Mesenchymal stem cell (in vitro differentiated cells and primary cell): ENCODE results near the gene BAIAP2.

ENCODE experiments used
- DNase-seq: peaks from one replicate; pipeline ENCODE4 v3.0.0-alpha.2; 2013
- H2AFZ ChIP-seq: one replicate; pipeline ENCODE4 v1.6.1; 2013; ENCODE audit warnings: low read depth, mild to moderate bottlenecking, control low read depth, inconsistent platforms, low read length, moderate library complexity
- H2AK5ac ChIP-seq: 2 replicates; pipeline ENCODE4 v1.6.1; 2013; ENCODE audit warnings: low read length, moderate library complexity, mild to moderate bottlenecking, inconsistent platforms; ENCODE audit not compliant: severe bottlenecking
- H2BK120ac ChIP-seq: one replicate; pipeline ENCODE4 v1.6.1; 2013; ENCODE audit warnings: low read depth, mild to moderate bottlenecking, inconsistent platforms, low read length, moderate library complexity
- H2BK12ac ChIP-seq, 2 experiments: one replicate each; pipeline ENCODE4 v1.6.1; 2013; ENCODE audit warnings: inconsistent platforms in 2 of 2, low read length in 2 of 2, mild to moderate bottlenecking in 2 of 2, moderate library complexity in 2 of 2, control low read depth in 1 of 2
- H2BK15ac ChIP-seq: one replicate; pipeline ENCODE4 v1.6.1; 2013; ENCODE audit warnings: mild to moderate bottlenecking, low read depth, inconsistent platforms; ENCODE audit not compliant: poor library complexity, severe bottlenecking
- H2BK5ac ChIP-seq: 2 replicates; pipeline ENCODE4 v1.6.1; 2013; ENCODE audit warnings: low read depth, mild to moderate bottlenecking, low read length, control low read depth, inconsistent platforms; ENCODE audit not compliant: poor library complexity, severe bottlenecking
- H3K14ac ChIP-seq, 2 experiments: one replicate each; pipeline ENCODE4 v1.6.1; 2013; ENCODE audit warnings: inconsistent platforms in 2 of 2, low read length in 2 of 2, control low read depth in 1 of 2, mild to moderate bottlenecking in 1 of 2, moderate library complexity in 1 of 2
- H3K18ac ChIP-seq, 2 experiments: one replicate each; pipeline ENCODE4 v1.6.1; 2013; ENCODE audit warnings: inconsistent platforms in 2 of 2, low read length in 2 of 2, control low read depth in 1 of 2, low read depth in 1 of 2, mild to moderate bottlenecking in 1 of 2
- H3K23ac ChIP-seq, 2 experiments: one replicate each; pipeline ENCODE4 v1.6.1; 2013; ENCODE audit warnings: inconsistent platforms in 2 of 2, low read length in 2 of 2, mild to moderate bottlenecking in 2 of 2, moderate library complexity in 2 of 2, control low read depth in 1 of 2
- H3K27ac ChIP-seq: 2 replicates; pipeline ENCODE4 v1.5.1; 2013; ENCODE audit warnings: mild to moderate bottlenecking, moderate library complexity, low read length, control low read depth, inconsistent platforms; ENCODE audit not compliant: poor library complexity, severe bottlenecking
- H3K27me3 ChIP-seq, 2 experiments: 2 replicates each; pipeline versions ENCODE4 v1.6.1 to v1.7.0; 2013; ENCODE audit warnings: low read length in 2 of 2, mild to moderate bottlenecking in 2 of 2, moderate library complexity in 2 of 2, control low read depth in 1 of 2, inconsistent platforms in 1 of 2; ENCODE audit not compliant: control insufficient read depth in 1 of 2, insufficient read depth in 1 of 2
- H3K36me3 ChIP-seq, 2 experiments: 2 replicates each; pipeline versions ENCODE4 v1.6.1 to v1.7.0; 2013; ENCODE audit warnings: low read length in 2 of 2, control low read depth in 1 of 2, inconsistent platforms in 1 of 2, low read depth in 1 of 2, mild to moderate bottlenecking in 1 of 2; ENCODE audit not compliant: insufficient read depth in 2 of 2, control insufficient read depth in 1 of 2
- H3K4ac ChIP-seq, 2 experiments: one replicate each; pipeline ENCODE4 v1.6.1; 2013; ENCODE audit warnings: inconsistent platforms in 2 of 2, low read length in 2 of 2, mild to moderate bottlenecking in 2 of 2, moderate library complexity in 2 of 2, control low read depth in 1 of 2, low read depth in 1 of 2
- H3K4me1 ChIP-seq: 2 replicates; pipeline ENCODE4 v1.6.1; 2013; ENCODE audit warnings: low read depth, low read length, control low read depth; ENCODE audit not compliant: control insufficient read depth, insufficient read depth
- H3K4me2 ChIP-seq: 2 replicates; pipeline ENCODE4 v1.6.1; 2013; ENCODE audit warnings: low read length, mild to moderate bottlenecking, inconsistent platforms; ENCODE audit not compliant: poor library complexity, severe bottlenecking
- H3K4me3 ChIP-seq, 2 experiments: 2 replicates each; pipeline versions ENCODE4 v1.5.1 to v1.7.0; 2013; ENCODE audit warnings: low read length in 2 of 2, mild to moderate bottlenecking in 2 of 2, control low read depth in 1 of 2, low read depth in 1 of 2; ENCODE audit not compliant: insufficient read depth in 1 of 2
- H3K79me1 ChIP-seq: replicated peaks from 2 replicates; pipeline ENCODE4 v1.6.1; 2013; ENCODE audit warnings: mild to moderate bottlenecking, control low read depth, low read length, inconsistent platforms; ENCODE audit not compliant: poor library complexity, severe bottlenecking
- H3K9ac ChIP-seq: 2 replicates; pipeline ENCODE4 v1.7.0; 2013; ENCODE audit warnings: mild to moderate bottlenecking, low read length, moderate library complexity
- H3K9me3 ChIP-seq: 2 replicates; pipeline ENCODE4 v1.7.0; 2013; ENCODE audit warnings: mild to moderate bottlenecking, low read length; ENCODE audit not compliant: control insufficient read depth
- H4K8ac ChIP-seq: one replicate; pipeline ENCODE4 v1.6.1; 2013; ENCODE audit warnings: inconsistent platforms, mild to moderate bottlenecking, low read length, moderate library complexity
- H4K91ac ChIP-seq: one replicate; pipeline ENCODE4 v1.6.1; 2013; ENCODE audit warnings: mild to moderate bottlenecking, low read length, inconsistent platforms
- WGBS: methylation state at CpG from one replicate; pipeline ENCODE4 v1.1.7; 2013; ENCODE audit warnings: mixed read lengths; 5-methylcytosine and 5-hydroxymethylcytosine counted together

Gene BAIAP2

GRCh38 chr17:81110488-81111040 is 75.6 kb downstream of the BAIAP2 start:
- no peak overlapping the region for H2AK5ac ChIP-seq
- no peak overlapping the region for H4K8ac ChIP-seq
- H2BK12ac ChIP-seq = no peak overlapping the region
- H3K4me3 ChIP-seq = no peak overlapping the region
- H3K27me3 ChIP-seq = no peaks in the 10 kb centered on the region
- H3K18ac ChIP-seq = no peak overlapping the region
- no peak overlapping the region for H2BK5ac ChIP-seq
- H3K36me3 ChIP-seq = peaks cover 16 to 94% of the 10 kb centered on the region in 2 experiments
- no peak overlapping the region for H3K23ac ChIP-seq
- no peak overlapping the region for H2BK120ac ChIP-seq
- H3K14ac ChIP-seq = no peak overlapping the region
- H3K4me2 ChIP-seq = no peak overlapping the region
- H3K4ac ChIP-seq = no peak overlapping the region
- no peak overlapping the region for H4K91ac ChIP-seq
- no peak overlapping the region for H3K9ac ChIP-seq
- no peak overlapping the region for H2AFZ ChIP-seq
- DNase-seq = no peak
- peaks cover 7% of the 10 kb centered on the region for H3K4me1 ChIP-seq
- no peak overlapping the region for H3K27ac ChIP-seq
- no peak overlapping the region for H2BK15ac ChIP-seq
- peaks cover 18% of the 10 kb centered on the region for H3K79me1 ChIP-seq
- 92% methylated on average over 30 of the region's 30 CpGs for WGBS
- H3K9me3 ChIP-seq = no peaks in the 10 kb centered on the region

DNA sequence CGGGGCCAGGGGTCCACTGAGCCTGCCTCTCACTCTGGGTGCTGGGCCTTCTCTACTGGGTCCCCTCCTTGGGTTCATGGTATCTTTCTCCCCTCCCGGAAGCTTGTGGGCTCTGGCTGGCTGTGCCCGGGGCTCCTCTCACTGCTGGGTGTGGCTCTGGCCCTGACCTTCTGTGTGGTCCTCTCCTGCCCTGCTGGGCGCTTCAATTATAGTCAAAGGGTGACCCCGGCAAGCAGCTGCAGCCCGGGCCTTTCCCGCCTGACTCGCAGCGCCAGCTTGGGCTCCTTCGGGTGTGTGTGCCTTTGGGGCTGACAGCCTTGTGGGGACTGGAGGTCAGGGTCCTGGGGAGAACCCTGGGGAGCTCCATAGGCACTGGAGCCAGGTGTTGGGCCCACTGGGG is 76.1 kb downstream of the BAIAP2 start:
- Histone ChIP-seq H2BK5ac (no peak overlapping the region), H3K27ac (no peak overlapping the region), H3K14ac (no peak overlapping the region), H3K4me3 (no peak overlapping the region), H3K18ac (no peak overlapping the region), H3K4me1 (peaks cover 7% of the 10 kb centered on the region), H3K27me3 (no peaks in the 10 kb centered on the region), H3K36me3 (peaks cover 13 to 94% of the 10 kb centered on the region in 2 experiments), H2BK15ac (no peak overlapping the region), H3K23ac (no peak overlapping the region), H2AFZ (no peak overlapping the region), H4K91ac (no peak overlapping the region), H3K79me1 (peaks cover 15% of the 10 kb centered on the region), H3K9me3 (no peaks in the 10 kb centered on the region), H3K4ac (no peak overlapping the region), H2AK5ac (no peak overlapping the region), H2BK12ac (no peak overlapping the region), H3K9ac (no peak overlapping the region), H3K4me2 (no peak overlapping the region), H2BK120ac (no peak overlapping the region), H4K8ac (no peak overlapping the region)
- 90% methylated on average over 10 of the region's 10 CpGs for WGBS
- no peak for DNase-seq

GRCh38 chr17:81112450-81112849 is 77.5 kb downstream of the BAIAP2 start:
- no peak overlapping the region for H4K91ac ChIP-seq
- H2BK120ac ChIP-seq = no peak overlapping the region
- 97% methylated on average over 23 of the region's 23 CpGs for WGBS
- H3K23ac ChIP-seq = no peak overlapping the region
- no peak overlapping the region for H3K9ac ChIP-seq
- peaks cover 14% of the 10 kb centered on the region for H3K79me1 ChIP-seq
- peaks cover 14% of the 10 kb centered on the region for H3K4me1 ChIP-seq
- H2BK5ac ChIP-seq = no peak overlapping the region
- peaks cover 7 to 93% of the 10 kb centered on the region in 2 experiments for H3K36me3 ChIP-seq
- H3K9me3 ChIP-seq = no peaks in the 10 kb centered on the region
- H2AK5ac ChIP-seq = no peak overlapping the region
- DNase-seq = no peak
- no peak overlapping the region for H3K18ac ChIP-seq
- H3K27me3 ChIP-seq = no peaks in the 10 kb centered on the region
- no peak overlapping the region for H2BK12ac ChIP-seq
- no peak overlapping the region for H3K4ac ChIP-seq
- no peak overlapping the region for H3K14ac ChIP-seq
- H3K4me2 ChIP-seq = no peak overlapping the region
- no peak overlapping the region for H3K27ac ChIP-seq
- H2BK15ac ChIP-seq = no peak overlapping the region
- no peak overlapping the region for H4K8ac ChIP-seq
- no peak overlapping the region for H2AFZ ChIP-seq
- no peak overlapping the region for H3K4me3 ChIP-seq

- Histone ChIP-seq H3K9me3 (no peaks in the 10 kb centered on the region), H3K4me3 (no peak overlapping the region), H4K8ac (no peak overlapping the region), H3K23ac (no peak overlapping the region), H3K36me3 (peaks cover 6 to 92% of the 10 kb centered on the region in 2 experiments), H3K4me2 (no peak overlapping the region), H3K18ac (no peak overlapping the region), H3K27me3 (no peaks in the 10 kb centered on the region), H2AFZ (no peak overlapping the region), H2BK5ac (no peak overlapping the region), H3K27ac (no peak overlapping the region), H2BK120ac (no peak overlapping the region), H3K14ac (no peak overlapping the region), H3K4ac (no peak overlapping the region), H2BK15ac (no peak overlapping the region), H3K79me1 (peaks cover 10% of the 10 kb centered on the region), H3K9ac (no peak overlapping the region), H2BK12ac (no peak overlapping the region), H4K91ac (no peak overlapping the region), H2AK5ac (no peak overlapping the region), H3K4me1 (peaks cover 16% of the 10 kb centered on the region)
- WGBS = 91% methylated on average over 20 of the region's 21 CpGs
- DNase-seq = no peak
Observed at GRCh38 chr17:81113158-81113724, 78.3 kb downstream of the BAIAP2 start.
